Activated naive CD8-positive, alpha-beta T cell treated with anti-CD3 and anti-CD28 coated beads, Interleukin-2, amount 10 ng/mL, durations not matched to agents 7 days and 5 days (primary cell): Measurements from ENCODE around the gene TTC23L. TPM values are rescaled to one million over a fixed set of nuclear protein-coding genes. Genes with fewer than 3 reads are reported as not detected.
"Not testable (repeated sequence)": the region's sequence is repeated elsewhere in the genome, so short reads cannot be mapped to it uniquely, and the experiment has no call there.

ENCODE experiments used
- ATAC-seq: fragments of 150-1000 bp; cut with Tn5 transposase; one replicate; pipeline ENCODE4 v1.10.0; 2021; ENCODE audit warnings: low read depth, moderate library complexity
- POLR2A ChIA-PET: fragments of 350-600 bp; sonication (Branson Sonifier 250); formaldehyde crosslinking; loops from one replicate; lab custom pipeline; 2021; ENCODE audit warnings: antibody characterized with exemption; lab: Charles Lee
- DNase-seq: peaks from one replicate; pipeline ENCODE4 v3.0.0; 2021
- H3K27ac Mint-ChIP-seq: one replicate; pipeline ENCODE4 v1.8.0; 2022; ENCODE audit warnings: mild to moderate bottlenecking, mixed read lengths
- H3K27me3 Mint-ChIP-seq: one replicate; pipeline ENCODE4 v1.8.0; 2022; ENCODE audit warnings: mild to moderate bottlenecking, moderate library complexity, mixed read lengths
- H3K36me3 Mint-ChIP-seq: one replicate; pipeline ENCODE4 v1.8.0; 2021; ENCODE audit warnings: mild to moderate bottlenecking, mixed read lengths
- H3K4me1 Mint-ChIP-seq: one replicate; pipeline ENCODE4 v1.8.0; 2021; ENCODE audit warnings: mixed read lengths
- H3K4me3 Mint-ChIP-seq: one replicate; pipeline ENCODE4 v1.8.0; 2022; ENCODE audit warnings: mild to moderate bottlenecking, moderate library complexity, mixed read lengths
- H3K9me3 Mint-ChIP-seq: one replicate; pipeline ENCODE4 v1.8.0; 2021; ENCODE audit warnings: mixed read lengths
- total RNA-seq, 2 experiments: library from RNA; stranded (reverse); gene quantifications; one replicate each; pipeline ENCODE4 v1.2.3, GENCODE V29; 2021

Gene TTC23L
- total RNA-seq, 2 experiments from 2014 or later = not detected

DNA sequence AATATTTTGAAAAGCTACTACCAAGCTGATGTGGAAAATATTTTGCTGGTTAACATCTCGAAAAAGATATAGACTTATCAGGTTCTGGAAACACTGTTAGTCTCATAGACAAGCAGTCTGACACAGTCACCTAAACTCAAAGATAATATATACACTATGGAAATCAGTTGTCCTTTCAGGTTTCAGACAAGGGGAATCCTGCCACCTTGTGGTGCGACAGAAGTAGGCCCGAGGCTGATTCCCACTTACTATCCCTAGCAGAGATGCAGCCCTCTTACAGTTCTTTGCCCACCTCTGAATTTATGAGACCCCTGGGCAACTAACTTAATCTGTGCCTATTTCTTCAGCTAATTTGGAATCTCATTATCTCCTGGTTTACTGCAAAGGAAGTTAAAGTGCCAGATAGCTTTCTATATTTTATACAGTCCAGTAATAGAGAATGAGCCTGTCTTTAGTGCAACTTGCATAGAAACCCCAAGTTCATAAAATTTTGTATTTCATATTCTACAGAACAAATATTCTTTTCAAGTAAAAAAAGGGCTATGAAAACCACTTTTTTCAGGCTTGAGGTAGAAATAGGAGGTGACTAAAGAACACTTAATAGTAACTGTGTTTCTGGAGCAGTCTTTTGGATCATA, 59.4 kb downstream of the TTC23L start:
- POLR2A ChIA-PET = no interaction called here

DNA sequence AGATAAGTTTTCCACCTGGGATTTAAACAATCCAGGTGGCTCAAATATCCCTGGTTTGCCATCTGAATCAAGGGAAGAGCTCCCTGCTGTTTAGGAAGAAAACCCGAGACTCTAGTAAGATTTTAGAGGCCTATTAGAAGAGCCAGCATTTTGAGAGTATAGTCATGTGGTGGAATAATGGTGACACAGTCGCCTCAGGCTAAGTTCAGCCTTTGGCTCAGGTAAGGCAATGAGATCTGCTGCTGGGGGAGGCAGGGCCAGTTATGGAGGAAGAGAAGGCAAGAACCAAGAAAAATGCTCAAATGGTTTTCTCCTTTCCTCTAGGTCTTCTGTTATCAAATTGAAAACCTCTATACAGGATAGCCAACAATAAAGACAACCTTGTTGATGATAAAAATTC, 60.1 kb downstream of the TTC23L start:
- POLR2A ChIA-PET = no interaction called here
- DNase-seq (no peak), ATAC-seq (no peak)
- Mint-ChIP-seq H3K9me3 (no peaks in the 10 kb centered on the region), H3K4me1 (no peaks in the 10 kb centered on the region), H3K27me3 (no peaks in the 10 kb centered on the region), H3K4me3 (no peak overlapping the region), H3K36me3 (peaks cover 6% of the 10 kb centered on the region), H3K27ac (no peak overlapping the region)

More for the DNA sequence above, 59.4 kb downstream of the TTC23L start:
- no peaks in the 10 kb centered on the region for H3K27me3 Mint-ChIP-seq
- no peak overlapping the region for H3K27ac Mint-ChIP-seq
- peaks cover 6% of the 10 kb centered on the region for H3K36me3 Mint-ChIP-seq
- H3K4me3 Mint-ChIP-seq = no peak overlapping the region
- no peaks in the 10 kb centered on the region for H3K9me3 Mint-ChIP-seq
- ATAC-seq (peak; percentile 76), DNase-seq (peak; percentile 46)
- H3K4me1 Mint-ChIP-seq = no peaks in the 10 kb centered on the region

DNA sequence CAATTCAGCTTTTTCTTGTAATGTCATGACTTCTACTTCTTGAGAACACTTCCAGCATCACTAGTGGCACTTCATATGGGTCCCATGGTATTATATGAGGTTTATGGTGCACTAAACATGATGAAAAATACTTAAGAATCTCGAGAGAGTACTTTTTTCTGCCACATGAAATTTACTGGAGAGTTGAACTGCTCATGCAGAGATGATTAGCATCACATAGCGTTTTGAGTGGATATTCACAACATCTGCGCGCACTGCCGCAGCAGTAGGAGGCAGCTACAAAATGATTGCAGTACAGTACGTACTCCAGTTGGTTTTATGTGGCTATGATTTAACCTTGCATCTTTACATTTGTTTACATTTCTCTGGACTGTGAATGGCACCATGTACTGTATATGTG, 61.7 kb downstream of the TTC23L start:
- POLR2A ChIA-PET = no interaction called here
- no peak overlapping the region for H3K4me3 Mint-ChIP-seq
- peaks cover 10% of the 10 kb centered on the region for H3K36me3 Mint-ChIP-seq
- H3K27me3 Mint-ChIP-seq = no peaks in the 10 kb centered on the region
- no peak for ATAC-seq
- H3K9me3 Mint-ChIP-seq = no peaks in the 10 kb centered on the region
- no peak for DNase-seq
- no peak overlapping the region for H3K27ac Mint-ChIP-seq
- no peaks in the 10 kb centered on the region for H3K4me1 Mint-ChIP-seq

DNA sequence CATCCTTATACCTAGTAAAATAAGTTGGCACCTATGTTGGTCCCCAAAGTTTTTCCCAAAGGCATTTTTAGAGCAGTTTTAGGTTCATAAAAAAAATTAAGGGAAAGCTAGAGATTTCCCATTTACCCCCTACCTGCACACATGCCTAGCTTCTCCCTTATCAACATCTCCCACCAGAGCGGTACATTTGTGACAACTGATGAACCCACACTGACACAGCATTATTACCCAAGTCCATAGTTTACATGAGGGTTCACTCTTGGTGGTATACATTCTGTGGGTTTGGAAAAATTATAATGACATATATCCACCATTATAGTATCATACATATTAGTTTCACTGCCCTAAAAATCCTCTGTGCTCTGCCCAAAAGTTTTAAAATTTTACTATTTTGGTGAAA, 64.3 kb downstream of the TTC23L start:
- no peak for DNase-seq
- POLR2A ChIA-PET = interaction anchor here (1.3 kb wide), 1 partner anchor 12 kb away, joined by 4 read pairs; the partner anchor contains the start of genes BRIX1 and RAD1
- no peak overlapping the region for H3K4me3 Mint-ChIP-seq
- H3K4me1 Mint-ChIP-seq = no peaks in the 10 kb centered on the region
- no peaks in the 10 kb centered on the region for H3K27me3 Mint-ChIP-seq
- ATAC-seq = no peak
- peaks cover 8% of the 10 kb centered on the region for H3K36me3 Mint-ChIP-seq
- peak overlapping the region; percentile 2 for H3K27ac Mint-ChIP-seq
- no peaks in the 10 kb centered on the region for H3K9me3 Mint-ChIP-seq

DNA sequence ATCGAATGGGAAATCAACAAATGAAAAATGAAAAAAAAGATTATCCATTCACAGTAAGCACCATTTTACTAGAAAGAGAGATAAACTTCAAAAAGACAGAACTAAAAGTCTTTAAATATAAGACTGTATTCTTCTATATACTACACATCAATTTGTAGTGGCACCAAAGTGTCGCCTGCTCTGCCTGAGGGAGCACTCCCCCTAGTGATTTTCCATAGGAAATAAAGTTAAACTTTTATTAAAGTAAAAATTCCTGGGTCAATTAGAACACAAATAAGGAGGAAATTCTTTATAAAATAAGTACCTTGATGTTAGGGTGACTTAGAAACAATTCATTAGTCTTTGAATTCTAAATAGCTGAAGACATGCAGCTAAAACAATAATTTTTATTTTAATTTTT, 66.6 kb downstream of the TTC23L start:
- POLR2A ChIA-PET = no interaction called here
- Mint-ChIP-seq H3K27me3 (no peaks in the 10 kb centered on the region), H3K36me3 (peaks cover 15% of the 10 kb centered on the region), H3K9me3 (no peaks in the 10 kb centered on the region), H3K4me1 (peaks cover 4% of the 10 kb centered on the region), H3K27ac (no peak overlapping the region), H3K4me3 (no peak overlapping the region)
- ATAC-seq (no peak), DNase-seq (no peak)

DNA sequence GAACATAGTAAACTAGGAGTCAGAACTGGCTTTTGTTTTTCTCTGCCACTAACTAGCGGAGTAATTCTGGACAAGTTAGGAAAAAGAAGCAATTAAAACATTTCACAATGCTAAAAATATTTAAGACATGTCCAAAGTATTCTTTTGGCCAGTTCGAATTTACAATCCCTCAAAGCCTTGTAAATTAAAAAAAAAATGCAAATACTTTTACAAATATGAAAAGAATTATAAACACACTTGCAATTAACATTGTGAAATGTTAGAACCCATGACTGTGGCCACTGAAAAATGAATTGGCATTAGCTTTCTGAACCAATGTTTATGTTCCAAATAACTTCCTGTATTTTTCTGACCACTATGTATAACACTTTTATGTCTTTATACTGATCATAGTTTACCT, 74.1 kb downstream of the TTC23L start:
- H3K9me3 Mint-ChIP-seq = no peaks in the 10 kb centered on the region
- DNase-seq = no peak
- H3K27ac Mint-ChIP-seq = no peak overlapping the region
- H3K4me1 Mint-ChIP-seq = peaks cover 28% of the 10 kb centered on the region
- peaks cover 25% of the 10 kb centered on the region for H3K36me3 Mint-ChIP-seq
- POLR2A ChIA-PET = interaction anchor here (1.8 kb wide), 1 partner anchor 16 kb away, joined by 4 read pairs; the partner anchor contains the start of gene DNAJC21
- no peak for ATAC-seq
- no peak overlapping the region for H3K4me3 Mint-ChIP-seq
- H3K27me3 Mint-ChIP-seq = no peaks in the 10 kb centered on the region

DNA sequence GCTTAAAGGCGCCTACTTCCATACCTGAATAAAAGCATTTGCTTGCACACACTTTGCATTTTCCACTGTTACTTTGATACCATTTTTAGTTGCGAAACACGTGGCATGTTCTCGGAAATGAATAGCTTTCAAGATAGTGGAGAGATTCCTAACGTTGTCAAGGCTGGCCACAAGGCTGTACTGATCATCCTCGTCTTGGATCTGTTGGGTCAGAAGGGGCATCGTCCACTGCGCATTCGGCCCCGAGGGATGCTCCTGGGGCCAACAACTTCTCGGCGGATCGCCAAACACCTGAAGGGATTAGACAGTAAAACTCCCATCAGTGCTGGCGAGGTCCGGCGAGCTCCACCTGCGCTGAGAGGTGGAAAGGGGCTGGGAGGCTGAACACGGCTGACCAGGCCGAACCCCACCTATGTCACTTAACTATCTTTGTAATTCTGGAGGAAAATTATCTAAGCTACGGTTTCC, 75.7 kb downstream of the TTC23L start:
- Mint-ChIP-seq H3K4me3 (no peak overlapping the region), H3K27ac (no peak overlapping the region), H3K36me3 (peaks cover 22% of the 10 kb centered on the region), H3K27me3 (no peaks in the 10 kb centered on the region), H3K4me1 (peaks cover 28% of the 10 kb centered on the region), H3K9me3 (no peaks in the 10 kb centered on the region)
- DNase-seq = no peak
- POLR2A ChIA-PET = interaction anchor here (0.6 to 6.2 kb wide), 8 partner anchors 9 to 1238 kb away, joined by 3 to 108 read pairs (median 4); partner anchors contain the start of genes DNAJC21 and TTC23L
- ATAC-seq = peak; percentile 2

DNA sequence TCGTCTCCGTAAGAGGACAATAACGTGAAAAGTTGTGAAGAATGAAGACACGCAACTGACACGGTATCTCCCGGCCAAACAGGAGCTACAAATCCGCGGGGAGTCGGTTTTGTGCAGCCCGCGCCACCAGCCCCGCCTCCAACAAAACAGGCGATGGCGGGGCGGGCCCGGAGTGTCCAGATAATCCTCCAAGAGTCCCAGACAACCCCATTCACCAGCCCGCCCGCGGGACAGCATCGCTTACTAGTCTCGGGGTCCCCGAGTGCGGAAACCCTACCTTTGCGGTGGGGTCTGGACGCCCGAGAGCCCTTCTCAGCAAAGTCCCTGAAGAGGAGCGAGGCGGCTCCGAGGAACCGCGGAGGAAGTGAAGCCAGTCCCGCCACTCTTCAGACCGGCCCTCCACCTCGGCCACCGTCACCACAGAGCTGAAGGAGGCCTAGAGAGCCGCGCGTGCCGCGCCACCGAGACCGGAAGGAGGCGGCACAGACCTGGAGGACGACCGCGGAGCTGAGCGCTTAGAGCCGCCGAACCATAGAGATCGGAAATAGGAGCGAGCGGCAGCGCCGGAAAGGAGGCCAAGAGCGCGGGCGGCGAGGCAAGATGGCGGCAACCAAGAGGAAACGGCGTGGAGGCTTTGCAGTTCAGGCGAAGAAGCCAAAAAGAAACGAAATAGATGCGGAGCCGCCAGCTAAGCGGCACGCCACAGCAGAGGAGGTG, 76.3 kb downstream of the TTC23L start, which contains the start of the genes BRIX1 and RAD1:
Gene BRIX1, plus strand, starts transcription at position 573 of the 717 bp plus-strand sequence. Its CDS starts 28 bp downstream, at position 601.
Gene RAD1, minus strand, starts transcription at position 366 of the 717 bp plus-strand sequence. CDS start 612 bp downstream, outside the sequence.
- Mint-ChIP-seq H3K27me3 (no peaks in the 10 kb centered on the region), H3K36me3 (peaks cover 19% of the 10 kb centered on the region), H3K27ac (peak within 1 kb of the TSS; percentile 40), H3K4me3 (no peak within 1 kb of the TSS), H3K4me1 (peaks cover 25% of the 10 kb centered on the region), H3K9me3 (no peaks in the 10 kb centered on the region)
- POLR2A ChIA-PET = interaction anchor here (0.6 to 6.2 kb wide), 11 partner anchors 9 to 1238 kb away, joined by 3 to 108 read pairs (median 4); partner anchors contain the start of genes DNAJC21 and TTC23L
- DNase-seq = peak; percentile 95
- peak; percentile 96 for ATAC-seq

DNA sequence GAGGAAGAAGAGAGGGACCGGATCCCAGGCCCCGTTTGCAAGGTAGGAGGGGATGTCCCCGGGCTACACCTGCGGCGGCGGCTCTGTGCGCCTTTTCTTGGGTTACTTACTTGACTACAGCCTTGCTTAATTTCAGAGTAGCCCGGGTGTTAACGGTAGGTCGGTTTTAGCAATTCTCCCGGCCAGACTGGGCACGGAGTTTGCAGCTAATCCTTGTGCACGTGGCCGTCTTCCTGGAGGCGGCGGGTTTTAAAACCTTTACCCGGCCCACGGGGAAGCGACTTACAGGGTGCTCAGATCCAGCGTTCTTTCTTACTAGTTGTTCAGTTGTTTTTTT, 76.9 kb downstream of the TTC23L start:
- H3K9me3 Mint-ChIP-seq = no peaks in the 10 kb centered on the region
- H3K27ac Mint-ChIP-seq = no peak overlapping the region
- no peak for ATAC-seq
- H3K4me1 Mint-ChIP-seq = peaks cover 25% of the 10 kb centered on the region
- DNase-seq = no peak
- H3K4me3 Mint-ChIP-seq = no peak overlapping the region
- H3K36me3 Mint-ChIP-seq = peaks cover 21% of the 10 kb centered on the region
- POLR2A ChIA-PET = interaction anchor here (1.0 to 6.2 kb wide), 9 partner anchors 8 to 1235 kb away, joined by 3 to 108 read pairs (median 4); partner anchors contain the start of genes DNAJC21 and TTC23L
- no peaks in the 10 kb centered on the region for H3K27me3 Mint-ChIP-seq

DNA sequence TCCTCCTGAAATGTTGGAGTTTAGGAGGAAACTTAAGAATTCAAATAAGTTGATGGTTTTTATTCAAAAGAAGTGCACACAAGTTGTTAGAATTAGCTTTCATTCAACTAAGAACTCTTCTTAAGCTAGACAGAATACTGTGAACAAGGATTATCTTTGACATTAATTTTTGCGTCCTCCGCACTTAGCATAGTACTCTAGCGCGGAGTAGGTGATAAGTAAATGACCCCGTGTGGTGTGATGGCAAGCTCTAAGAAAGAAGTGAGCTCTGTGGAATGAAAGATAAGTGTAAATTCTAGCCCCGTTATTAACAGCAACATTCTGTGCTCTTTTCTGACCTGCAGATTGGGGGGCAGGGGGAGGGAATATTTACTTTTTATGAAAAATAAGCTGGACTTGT, 77.6 kb downstream of the TTC23L start:
- no peak overlapping the region for H3K27ac Mint-ChIP-seq
- ATAC-seq = no peak
- POLR2A ChIA-PET = interaction anchor here (1.7 to 6.2 kb wide), 2 partner anchors 12 to 18 kb away, joined by 5 to 108 read pairs; partner anchors contain the start of gene DNAJC21
- H3K36me3 Mint-ChIP-seq = peaks cover 15% of the 10 kb centered on the region
- no peak for DNase-seq
- no peaks in the 10 kb centered on the region for H3K9me3 Mint-ChIP-seq
- no peak overlapping the region for H3K4me3 Mint-ChIP-seq
- H3K27me3 Mint-ChIP-seq = no peaks in the 10 kb centered on the region
- H3K4me1 Mint-ChIP-seq = peaks cover 26% of the 10 kb centered on the region

DNA sequence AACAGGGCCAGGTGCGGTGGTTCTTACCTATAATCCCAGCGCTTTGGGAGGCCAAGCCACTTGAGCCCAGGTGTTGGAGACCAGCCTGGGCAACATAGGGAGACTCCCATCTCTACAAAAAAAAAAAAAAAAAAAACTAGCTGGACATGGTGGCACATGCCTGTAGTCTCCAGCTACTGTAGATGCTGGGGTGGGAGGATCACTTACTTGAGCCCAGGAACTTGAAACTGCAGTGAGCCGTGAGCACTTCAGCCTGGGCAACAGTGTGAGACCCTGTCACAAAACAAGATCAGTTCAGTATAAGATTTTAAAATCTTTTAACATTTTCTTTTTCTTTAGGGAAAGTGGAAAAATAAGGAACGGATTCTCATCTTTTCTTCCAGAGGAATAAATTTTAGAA, 79.1 kb downstream of the TTC23L start:
- ATAC-seq (no peak), DNase-seq (no peak)
- Mint-ChIP-seq H3K27ac (no peak overlapping the region), H3K9me3 (no peaks in the 10 kb centered on the region), H3K4me1 (peaks cover 27% of the 10 kb centered on the region), H3K4me3 (no peak overlapping the region), H3K36me3 (peaks cover 18% of the 10 kb centered on the region), H3K27me3 (no peaks in the 10 kb centered on the region)
- POLR2A ChIA-PET = interaction anchor here (6.2 kb wide), 1 partner anchor 11 kb away, joined by 108 read pairs; the partner anchor contains the start of gene DNAJC21

DNA sequence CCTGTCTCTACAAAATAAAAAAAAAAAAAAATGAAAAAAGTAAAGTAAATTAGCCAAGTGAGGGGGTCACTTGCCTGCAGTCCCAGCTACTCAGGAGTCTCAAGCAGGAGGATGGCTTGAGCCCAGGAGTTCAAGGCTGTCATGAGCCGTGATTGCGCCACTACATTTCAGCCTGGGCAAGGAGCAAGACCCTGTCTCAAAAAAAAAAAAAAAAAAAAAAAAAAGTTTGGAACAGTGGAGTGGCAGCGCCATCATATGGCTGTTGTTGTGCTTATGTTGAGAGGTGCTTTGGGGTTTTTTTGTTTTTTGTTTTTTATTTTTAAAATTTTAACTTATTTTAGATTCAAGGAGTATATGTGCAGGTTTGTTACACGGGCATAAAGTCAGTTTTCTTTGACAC, 80.1 kb downstream of the TTC23L start:
- no peak overlapping the region for H3K4me3 Mint-ChIP-seq
- ATAC-seq (no peak), DNase-seq (no peak)
- no peaks in the 10 kb centered on the region for H3K27me3 Mint-ChIP-seq
- H3K4me1 Mint-ChIP-seq = peaks cover 31% of the 10 kb centered on the region
- H3K36me3 Mint-ChIP-seq = peaks cover 23% of the 10 kb centered on the region
- POLR2A ChIA-PET = interaction anchor here (6.2 kb wide), 1 partner anchor 10 kb away, joined by 108 read pairs; the partner anchor contains the start of gene DNAJC21
- H3K27ac Mint-ChIP-seq = no peak overlapping the region
- no peaks in the 10 kb centered on the region for H3K9me3 Mint-ChIP-seq

DNA sequence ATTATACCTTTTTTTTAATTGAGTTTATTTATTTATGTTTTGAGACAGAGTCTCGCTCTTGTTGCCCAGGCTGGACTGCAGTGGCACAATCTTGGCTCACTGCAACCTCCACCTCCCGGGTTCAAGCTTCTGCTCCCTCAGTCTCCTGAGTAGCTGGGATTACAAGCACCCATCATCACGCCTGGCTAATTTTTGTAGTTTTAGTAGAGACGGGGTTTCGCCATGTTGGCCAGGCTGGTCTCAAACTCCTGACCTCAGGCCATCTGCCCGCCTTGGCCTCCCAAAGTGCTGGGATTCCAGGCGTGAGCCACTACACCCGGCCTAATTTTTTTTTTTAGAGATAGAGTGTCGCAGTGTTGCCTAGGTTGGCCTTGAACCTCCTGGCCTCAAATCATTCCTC, 84.3 kb downstream of the TTC23L start:
- POLR2A ChIA-PET = interaction anchor here (0.6 to 2.0 kb wide), 2 partner anchors 8 to 13 kb away, joined by 3 to 14 read pairs; partner anchors contain the start of genes BRIX1 and RAD1
- peaks cover 22% of the 10 kb centered on the region for H3K36me3 Mint-ChIP-seq
- H3K27me3 Mint-ChIP-seq, H3K9me3 Mint-ChIP-seq, H3K4me3 Mint-ChIP-seq, ATAC-seq, DNase-seq: not testable (repeated sequence)
- H3K4me1 Mint-ChIP-seq = peaks cover 26% of the 10 kb centered on the region
- peak overlapping the region; percentile 71 for H3K27ac Mint-ChIP-seq
